Panc1 (cell line): ENCODE data around the gene PANK4.

ENCODE experiments used
- POLR2AphosphoS5 ChIP-seq: IDR thresholded peaks from 2 replicates; pipeline ENCODE4 v1.6.1; 2012; ENCODE audit warnings: mild to moderate bottlenecking, low read depth, low read length, moderate library complexity
- TF ChIP-seq, protein P1 (sequence below): fragments of 450-650 bp; IDR thresholded peaks from 2 replicates; pipeline ENCODE4 v1.5.1; 2017; ENCODE audit warnings: mild to moderate bottlenecking

DNA sequence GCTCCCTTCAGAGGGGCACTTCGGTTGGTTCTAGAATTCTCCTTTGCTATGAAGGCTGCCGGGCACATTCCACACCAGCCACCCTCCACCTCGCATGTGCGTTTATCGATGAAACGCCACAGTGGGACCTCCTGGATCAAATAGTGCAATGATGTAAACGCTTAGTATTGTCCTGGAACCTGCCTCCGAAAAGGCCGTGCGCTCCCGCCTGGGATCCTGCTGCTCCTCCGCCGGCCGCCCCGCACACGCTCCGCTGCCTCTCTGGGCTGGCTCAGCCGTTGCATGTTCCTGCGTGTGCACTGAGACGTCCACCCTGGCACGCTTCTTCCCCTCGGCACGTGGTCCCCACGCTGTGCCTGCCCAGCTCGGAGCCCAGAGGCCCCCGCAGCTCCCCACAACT is 25.8 kb upstream of the PANK4 start:
- TF ChIP-seq, protein P1, sequence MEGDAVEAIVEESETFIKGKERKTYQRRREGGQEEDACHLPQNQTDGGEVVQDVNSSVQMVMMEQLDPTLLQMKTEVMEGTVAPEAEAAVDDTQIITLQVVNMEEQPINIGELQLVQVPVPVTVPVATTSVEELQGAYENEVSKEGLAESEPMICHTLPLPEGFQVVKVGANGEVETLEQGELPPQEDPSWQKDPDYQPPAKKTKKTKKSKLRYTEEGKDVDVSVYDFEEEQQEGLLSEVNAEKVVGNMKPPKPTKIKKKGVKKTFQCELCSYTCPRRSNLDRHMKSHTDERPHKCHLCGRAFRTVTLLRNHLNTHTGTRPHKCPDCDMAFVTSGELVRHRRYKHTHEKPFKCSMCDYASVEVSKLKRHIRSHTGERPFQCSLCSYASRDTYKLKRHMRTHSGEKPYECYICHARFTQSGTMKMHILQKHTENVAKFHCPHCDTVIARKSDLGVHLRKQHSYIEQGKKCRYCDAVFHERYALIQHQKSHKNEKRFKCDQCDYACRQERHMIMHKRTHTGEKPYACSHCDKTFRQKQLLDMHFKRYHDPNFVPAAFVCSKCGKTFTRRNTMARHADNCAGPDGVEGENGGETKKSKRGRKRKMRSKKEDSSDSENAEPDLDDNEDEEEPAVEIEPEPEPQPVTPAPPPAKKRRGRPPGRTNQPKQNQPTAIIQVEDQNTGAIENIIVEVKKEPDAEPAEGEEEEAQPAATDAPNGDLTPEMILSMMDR: no peak
- TF ChIP-seq POLR2AphosphoS5: no peak
